Duodenal mucosa (tissue), 2 donors: ENCODE data around the gene PTX4.

Source experiments
- H3K27ac ChIP-seq: one replicate; pipeline ENCODE4 v1.7.0; 2013; ENCODE audit warnings: low read depth, low read length
- H3K27me3 ChIP-seq, 2 donors: one replicate each; pipeline ENCODE4 v1.7.0; 2013; ENCODE audit warnings: low read length in 2 of 2, control low read depth in 1 of 2; ENCODE audit not compliant: insufficient read depth in 2 of 2, control insufficient read depth in 1 of 2
- H3K36me3 ChIP-seq, 2 donors: one replicate each; pipeline ENCODE4 v1.7.0; 2013; ENCODE audit warnings: low read length in 2 of 2, control low read depth in 1 of 2; ENCODE audit not compliant: insufficient read depth in 2 of 2, control insufficient read depth in 1 of 2
- H3K4me1 ChIP-seq, 2 donors: one replicate each; pipeline ENCODE4 v1.7.0; 2013; ENCODE audit warnings: low read length in 2 of 2, control low read depth in 1 of 2; ENCODE audit not compliant: insufficient read depth in 2 of 2, control insufficient read depth in 1 of 2
- H3K4me3 ChIP-seq, 2 donors: one replicate each; pipeline ENCODE4 v1.7.0; 2013; ENCODE audit warnings: low read length in 2 of 2, low read depth in 1 of 2
- H3K9ac ChIP-seq, 2 donors: one replicate each; pipeline ENCODE4 v1.7.0; 2013; ENCODE audit warnings: low read length in 2 of 2, low read depth in 1 of 2
- H3K9me3 ChIP-seq, 2 donors: one replicate each; pipeline ENCODE4 v1.7.0; 2013; ENCODE audit warnings: low read length in 2 of 2, control low read depth in 1 of 2; ENCODE audit not compliant: control insufficient read depth in 1 of 2

The PTX4 gene

GRCh38 chr16:1435921-1436697 is 52.6 kb downstream of the PTX4 start:
- no peaks in the 10 kb centered on the region for H3K4me1 ChIP-seq
- H3K9me3 ChIP-seq = no peaks in the 10 kb centered on the region

More at GRCh38 chr16:1435921-1436697, 52.6 kb downstream of the PTX4 start:
- H3K27ac ChIP-seq = no peak overlapping the region
- no peak overlapping the region for H3K9ac ChIP-seq
- no peak overlapping the region for H3K4me3 ChIP-seq
- H3K36me3 ChIP-seq = no peaks in the 10 kb centered on the region
- H3K27me3 ChIP-seq = no peaks in the 10 kb centered on the region
